Naive B cell (primary cell): ENCODE results near the gene FECH. TPM values are rescaled to one million over a fixed set of nuclear protein-coding genes. Genes with fewer than 3 reads are reported as not detected.
"Not testable (repeated sequence)": the region's sequence is repeated elsewhere in the genome, so short reads cannot be mapped to it uniquely, and the experiment has no call there.

Experiments used
- ATAC-seq, 2 donors: fragments of 150-1000 bp; cut with Tn5 transposase; 2 replicates each; pipeline ENCODE4 v1.10.0; 2021; ENCODE audit warnings: low read depth in 2 of 2, mild to moderate bottlenecking in 2 of 2, moderate library complexity in 2 of 2
- DNase-seq: peaks from one replicate; pipeline ENCODE4 v3.0.0; 2022
- H3K27ac Mint-ChIP-seq, 6 donors: one replicate each; pipeline ENCODE4 v1.8.0; 2020 to 2022; ENCODE audit warnings: mild to moderate bottlenecking in 6 of 6, mixed read lengths in 6 of 6, moderate library complexity in 5 of 6, inconsistent platforms in 2 of 6
- H3K27me3 Mint-ChIP-seq, 3 donors: one replicate each; pipeline ENCODE4 v1.8.0; 2021 to 2022; ENCODE audit warnings: mixed read lengths in 3 of 3, mild to moderate bottlenecking in 1 of 3
- H3K36me3 Mint-ChIP-seq, 2 donors: one replicate each; pipeline ENCODE4 v1.8.0; 2020 to 2022; ENCODE audit warnings: mixed read lengths in 2 of 2, inconsistent platforms in 1 of 2, mild to moderate bottlenecking in 1 of 2
- H3K4me1 Mint-ChIP-seq, 3 donors: one replicate each; pipeline ENCODE4 v1.8.0; 2020 to 2022; ENCODE audit warnings: mixed read lengths in 3 of 3, inconsistent platforms in 1 of 3, mild to moderate bottlenecking in 1 of 3, moderate library complexity in 1 of 3
- H3K4me3 Mint-ChIP-seq, 8 donors: one replicate each; pipeline ENCODE4 v1.8.0; 2020 to 2022; ENCODE audit warnings: mild to moderate bottlenecking in 8 of 8, mixed read lengths in 8 of 8, moderate library complexity in 8 of 8, inconsistent platforms in 2 of 8
- H3K9me3 Mint-ChIP-seq, 7 donors: one replicate each; pipeline ENCODE4 v1.8.0; 2020 to 2022; ENCODE audit warnings: mixed read lengths in 7 of 7, mild to moderate bottlenecking in 5 of 7, inconsistent platforms in 2 of 7, moderate library complexity in 1 of 7
- polyA plus RNA-seq, 6 donors: library from polyadenylated mRNA; unstranded; fragments of 300-500 nt; fragmentation: Illumina TruSeq; gene quantifications; one replicate each; pipeline ENCODE4 v1.2.3, GENCODE V29; 2021; ENCODE audit warnings: low read depth in 6 of 6

FECH gene
- polyA plus RNA-seq, 6 donors from 2014 or later: 8.6 to 17.0 (median 9.7) TPM

DNA sequence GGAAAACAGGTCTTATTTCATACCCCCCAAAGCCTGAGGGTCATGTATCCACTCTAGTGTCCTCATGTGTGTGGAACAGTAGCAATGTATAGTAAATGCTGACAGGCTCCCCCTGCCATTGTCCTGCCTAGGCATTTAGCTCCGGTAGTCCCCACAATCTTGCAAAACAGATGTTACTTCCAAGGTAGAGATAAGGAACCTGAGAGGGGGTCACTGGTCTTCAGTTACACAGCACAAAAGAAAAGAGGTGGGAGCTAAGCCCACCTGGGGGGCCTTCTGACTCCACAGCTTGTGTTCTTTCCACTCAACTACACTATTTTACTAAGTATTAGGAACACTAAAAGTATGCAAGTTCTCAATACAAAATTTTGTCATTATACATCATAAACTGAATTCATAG, 17.4 kb upstream of the FECH start:
- H3K36me3 Mint-ChIP-seq: peaks cover 26 to 28% of the 10 kb centered on the region in 2 donors
- H3K4me1 Mint-ChIP-seq: no peaks in the 10 kb centered on the region
- DNase-seq: no peak
- no peak overlapping the region for H3K4me3 Mint-ChIP-seq
- no peaks in the 10 kb centered on the region for H3K9me3 Mint-ChIP-seq
- ATAC-seq: no peak
- H3K27me3 Mint-ChIP-seq: no peaks in the 10 kb centered on the region
- peak overlapping the region in 1 of 6 donors; percentile 43 for H3K27ac Mint-ChIP-seq

GRCh38 chr18:57595347-57595746, 8.8 kb upstream of the FECH start:
- Mint-ChIP-seq H3K4me1 (peaks cover 0 to 7% (median 3%) of the 10 kb centered on the region in 3 donors), H3K36me3 (peaks cover 8% of the 10 kb centered on the region in 2 donors), H3K4me3 (no peak overlapping the region), H3K9me3 (peaks cover 0 to 2% (median 0%) of the 10 kb centered on the region in 7 donors), H3K27ac (no peak overlapping the region), H3K27me3 (no peaks in the 10 kb centered on the region)
- ATAC-seq (no peak), DNase-seq (no peak)

- H3K9me3 Mint-ChIP-seq, H3K27me3 Mint-ChIP-seq, ATAC-seq, H3K27ac Mint-ChIP-seq, H3K4me1 Mint-ChIP-seq, H3K4me3 Mint-ChIP-seq, H3K36me3 Mint-ChIP-seq, DNase-seq: not testable (repeated sequence)
These were observed 6.2 kb upstream of the FECH start for GRCh38 chr18:57592716-57593115.

- Mint-ChIP-seq H3K27ac (no peak overlapping the region), H3K4me3 (peak overlapping the region in 1 of 8 donors; percentile 31), H3K4me1 (peaks cover 14 to 18% (median 17%) of the 10 kb centered on the region in 3 donors), H3K9me3 (no peaks in the 10 kb centered on the region), H3K36me3 (no peaks in the 10 kb centered on the region), H3K27me3 (no peaks in the 10 kb centered on the region)
- DNase-seq: no peak
- no peak for ATAC-seq
These were observed 2.7 kb upstream of the FECH start for GRCh38 chr18:57589161-57589560.

- no peak for ATAC-seq
- Mint-ChIP-seq H3K4me3 (peak overlapping the region; percentile 83 to 93 (median 92)), H3K4me1 (peaks cover 14 to 26% (median 16%) of the 10 kb centered on the region in 3 donors), H3K9me3 (no peaks in the 10 kb centered on the region), H3K36me3 (no peaks in the 10 kb centered on the region), H3K27ac (peak overlapping the region in 4 of 6 donors; percentile 47 to 84 (median 78)), H3K27me3 (no peaks in the 10 kb centered on the region)
- no peak for DNase-seq
These were observed 678 bp upstream of the FECH start for GRCh38 chr18:57587098-57587661.

GRCh38 chr18:57585855-57586250, 649 bp downstream of the FECH start:
- no peak for ATAC-seq
- Mint-ChIP-seq H3K27ac (peak overlapping the region in 1 of 6 donors; percentile 84), H3K4me1 (peaks cover 22 to 33% (median 27%) of the 10 kb centered on the region in 3 donors), H3K36me3 (no peaks in the 10 kb centered on the region), H3K9me3 (no peaks in the 10 kb centered on the region), H3K4me3 (peak overlapping the region; percentile 83 to 93 (median 92)), H3K27me3 (no peaks in the 10 kb centered on the region)
- no peak for DNase-seq

DNA sequence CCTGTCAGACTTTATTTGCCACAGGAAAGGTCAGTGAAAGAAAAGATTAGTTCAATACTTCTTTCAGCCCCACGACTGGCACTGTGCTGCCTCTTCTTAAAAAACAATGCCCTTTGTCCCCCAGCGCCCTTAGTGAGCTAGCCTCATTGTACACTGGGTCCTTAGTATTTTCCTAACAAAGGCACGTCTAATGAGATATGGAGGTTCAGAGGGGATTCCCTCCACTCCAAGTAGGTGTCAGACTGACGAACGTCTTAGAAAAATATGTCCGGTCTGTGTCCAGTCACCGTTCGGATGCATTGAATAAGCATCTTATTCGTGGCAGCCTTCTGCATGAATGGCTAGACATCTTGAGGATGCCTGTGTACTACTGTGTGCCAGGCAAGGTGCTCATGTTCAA, 1.1 kb downstream of the FECH start:
- Mint-ChIP-seq H3K4me1 (peaks cover 23 to 38% (median 29%) of the 10 kb centered on the region in 3 donors), H3K4me3 (peak overlapping the region in 7 of 8 donors; percentile 83 to 93 (median 91)), H3K36me3 (no peaks in the 10 kb centered on the region), H3K9me3 (no peaks in the 10 kb centered on the region), H3K27ac (peak overlapping the region in 1 of 6 donors; percentile 84), H3K27me3 (no peaks in the 10 kb centered on the region)
- ATAC-seq (no peak), DNase-seq (no peak)

GRCh38 chr18:57584444-57584843, 2.1 kb downstream of the FECH start:
- Mint-ChIP-seq H3K9me3 (no peaks in the 10 kb centered on the region), H3K36me3 (peaks cover 0 to 3% of the 10 kb centered on the region in 2 donors), H3K27ac (peak overlapping the region in 2 of 6 donors; percentile 5 to 82), H3K4me3 (peak overlapping the region in 5 of 8 donors; percentile 57 to 87 (median 63)), H3K4me1 (peaks cover 23 to 47% (median 29%) of the 10 kb centered on the region in 3 donors), H3K27me3 (no peaks in the 10 kb centered on the region)
- ATAC-seq: no peak
- DNase-seq: no peak

DNA sequence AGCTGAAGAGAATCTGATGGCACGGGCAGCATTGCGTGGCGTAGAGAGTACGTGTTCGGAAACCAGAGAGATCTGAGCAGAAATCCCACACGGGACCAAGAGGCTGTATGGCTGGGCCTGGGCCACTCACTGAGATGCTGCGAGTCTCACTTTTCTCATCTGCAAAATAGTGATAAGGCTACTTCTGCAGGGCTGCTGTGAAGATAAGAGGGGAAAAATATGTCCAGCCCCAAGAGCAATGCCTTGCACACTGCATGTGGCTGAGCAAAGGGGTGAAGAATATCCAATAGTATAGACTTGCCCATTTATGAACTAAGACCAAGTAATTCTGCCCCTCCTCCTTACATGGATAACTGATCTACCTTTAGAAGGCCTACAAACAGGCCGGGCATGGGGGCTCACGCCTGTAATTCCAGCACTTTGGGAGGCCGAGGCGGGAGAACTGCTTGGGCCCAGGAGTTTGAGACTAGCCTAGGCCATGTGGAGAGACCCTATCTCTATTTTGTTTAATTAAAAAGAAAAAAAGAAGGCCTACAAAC, 3.1 kb downstream of the FECH start:
- Mint-ChIP-seq H3K4me1 (peaks cover 23 to 49% (median 29%) of the 10 kb centered on the region in 3 donors), H3K36me3 (peaks cover 0 to 5% of the 10 kb centered on the region in 2 donors), H3K27ac (peak overlapping the region in 2 of 6 donors; percentile 17 to 57), H3K27me3 (no peaks in the 10 kb centered on the region), H3K4me3 (peak overlapping the region in 2 of 8 donors; percentile 7 to 56), H3K9me3 (no peaks in the 10 kb centered on the region)
- ATAC-seq (no peak), DNase-seq (no peak)

DNA sequence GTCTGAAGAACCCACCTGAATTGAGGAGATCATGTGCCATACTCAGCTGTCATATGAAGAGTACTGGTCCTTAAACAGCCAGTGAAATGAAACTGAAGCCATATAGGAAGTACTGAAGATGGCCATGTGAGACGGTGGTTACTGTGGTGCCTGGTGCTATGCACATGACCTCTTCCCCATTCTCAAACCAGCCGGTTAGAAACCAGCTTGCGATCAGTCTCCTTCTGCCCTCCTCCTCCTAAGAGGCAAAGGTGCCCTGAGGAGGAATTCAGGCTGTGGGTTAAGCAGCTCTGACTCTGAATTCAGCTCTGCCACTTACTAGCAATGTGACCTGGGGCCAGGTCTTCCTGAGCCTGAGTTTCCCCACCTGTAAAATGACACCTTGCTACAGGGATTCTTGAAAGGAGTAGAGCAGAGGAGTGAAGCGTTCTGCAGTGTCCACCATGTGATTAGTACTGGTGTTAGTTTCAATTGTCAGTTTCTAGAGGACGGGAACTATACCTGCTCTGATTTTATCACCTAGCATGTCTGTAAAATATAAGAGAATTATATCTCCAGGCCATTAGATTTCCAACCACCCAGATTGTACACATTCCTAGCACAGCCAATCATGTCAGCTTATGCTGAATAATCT, 5.1 kb downstream of the FECH start:
- DNase-seq: peak; percentile 70
- Mint-ChIP-seq H3K36me3 (peaks cover 5 to 9% of the 10 kb centered on the region in 2 donors), H3K4me3 (peak overlapping the region in 7 of 8 donors; percentile 41 to 78 (median 61)), H3K27me3 (no peaks in the 10 kb centered on the region), H3K4me1 (peaks cover 20 to 49% (median 28%) of the 10 kb centered on the region in 3 donors), H3K27ac (peak overlapping the region; percentile 9 to 94 (median 83)), H3K9me3 (no peaks in the 10 kb centered on the region)
- ATAC-seq: peak; percentile 99

DNA sequence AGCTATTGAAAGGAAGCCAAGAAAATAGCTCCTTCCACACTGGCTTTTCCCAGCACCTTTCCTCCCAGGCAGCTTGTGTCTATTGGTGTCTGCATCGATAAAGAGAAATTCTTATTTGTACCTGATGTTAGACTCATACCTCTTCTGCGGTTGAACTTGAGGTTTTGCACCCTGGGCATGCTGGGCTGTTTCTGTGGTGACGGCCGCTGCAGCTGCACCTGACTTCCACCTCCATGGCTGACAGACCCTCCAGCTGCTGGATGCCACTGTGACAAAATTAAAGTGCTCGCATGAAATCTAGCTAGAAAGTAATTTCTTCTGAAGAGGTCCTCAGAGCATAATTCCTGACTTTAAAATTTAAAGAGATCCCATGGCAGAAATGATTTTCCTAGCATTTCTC, 6.6 kb downstream of the FECH start:
- Mint-ChIP-seq H3K36me3 (peaks cover 5 to 14% of the 10 kb centered on the region in 2 donors), H3K4me3 (peak overlapping the region in 2 of 8 donors; percentile 15 to 20), H3K27ac (peak overlapping the region in 2 of 6 donors; percentile 33 to 60), H3K9me3 (no peaks in the 10 kb centered on the region), H3K4me1 (peaks cover 13 to 37% (median 15%) of the 10 kb centered on the region in 3 donors), H3K27me3 (no peaks in the 10 kb centered on the region)
- DNase-seq: no peak
- ATAC-seq: no peak

- no peaks in the 10 kb centered on the region for H3K27me3 Mint-ChIP-seq
- peaks cover 6 to 21% (median 7%) of the 10 kb centered on the region in 3 donors for H3K4me1 Mint-ChIP-seq
- H3K27ac Mint-ChIP-seq: no peak overlapping the region
- H3K9me3 Mint-ChIP-seq: no peaks in the 10 kb centered on the region
- no peak for DNase-seq
- peaks cover 15 to 22% of the 10 kb centered on the region in 2 donors for H3K36me3 Mint-ChIP-seq
- H3K4me3 Mint-ChIP-seq: no peak overlapping the region
- ATAC-seq: no peak
These were observed 10.2 kb downstream of the FECH start for GRCh38 chr18:57576316-57576715.

- ATAC-seq (no peak), DNase-seq (no peak)
- H3K9me3 Mint-ChIP-seq: no peaks in the 10 kb centered on the region
- H3K36me3 Mint-ChIP-seq: peaks cover 22 to 23% of the 10 kb centered on the region in 2 donors
- peaks cover 0 to 13% (median 0%) of the 10 kb centered on the region in 3 donors for H3K4me1 Mint-ChIP-seq
- no peaks in the 10 kb centered on the region for H3K27me3 Mint-ChIP-seq
- no peak overlapping the region for H3K4me3 Mint-ChIP-seq
- H3K27ac Mint-ChIP-seq: no peak overlapping the region
These were observed 11.0 kb downstream of the FECH start for GRCh38 chr18:57575542-57575941.

GRCh38 chr18:57574866-57575265, 11.6 kb downstream of the FECH start:
- Mint-ChIP-seq H3K27me3 (no peaks in the 10 kb centered on the region), H3K4me3 (no peak overlapping the region), H3K9me3 (no peaks in the 10 kb centered on the region), H3K27ac (no peak overlapping the region), H3K4me1 (peaks cover 0 to 6% (median 0%) of the 10 kb centered on the region in 3 donors), H3K36me3 (peaks cover 22 to 28% of the 10 kb centered on the region in 2 donors)
- ATAC-seq (no peak), DNase-seq (no peak)
